A549 treated with DMSO at 1 μM for 4 hours (cell line): ENCODE data around the gene RMDN2. TPM values are rescaled to one million over a fixed set of nuclear protein-coding genes. Genes with fewer than 3 reads are reported as not detected.

Experiments
- total RNA-seq: library from RNA; stranded (reverse); fragments of 200-300 nt; extraction: Qiagen RNA extraction; gene quantifications from 5 replicates; pipeline ENCODE4 v1.2.3, GENCODE V29; 2022; ENCODE audit warnings: low read depth

Gene RMDN2, protein sequence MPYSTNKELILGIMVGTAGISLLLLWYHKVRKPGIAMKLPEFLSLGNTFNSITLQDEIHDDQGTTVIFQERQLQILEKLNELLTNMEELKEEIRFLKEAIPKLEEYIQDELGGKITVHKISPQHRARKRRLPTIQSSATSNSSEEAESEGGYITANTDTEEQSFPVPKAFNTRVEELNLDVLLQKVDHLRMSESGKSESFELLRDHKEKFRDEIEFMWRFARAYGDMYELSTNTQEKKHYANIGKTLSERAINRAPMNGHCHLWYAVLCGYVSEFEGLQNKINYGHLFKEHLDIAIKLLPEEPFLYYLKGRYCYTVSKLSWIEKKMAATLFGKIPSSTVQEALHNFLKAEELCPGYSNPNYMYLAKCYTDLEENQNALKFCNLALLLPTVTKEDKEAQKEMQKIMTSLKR
- total RNA-seq = 4.4 to 5.1 TPM (median 4.8 TPM) in 5 replicates

GRCh38 chr2:37925063-37925897 is at the start of gene RMDN2:
TSS of gene RMDN2 (plus strand) at chr2:37925287. CDS start at chr2:37929278, 3,991 bp downstream.

Other genes with a start within 250 kb of the RMDN2 start
- gene CYP1B1, start 150.9 kb downstream of the RMDN2 start, total RNA-seq = 9.3 to 11.1 TPM (median 10.8 TPM) in 5 replicates